GM04504 (cell line): ENCODE measurements around the gene TNFAIP2.

Experiments used
- DNase-seq: peaks from one replicate; pipeline ENCODE4 v3.0.0-alpha.2; 2012; ENCODE audit warnings: low read depth

TNFAIP2 gene

DNA sequence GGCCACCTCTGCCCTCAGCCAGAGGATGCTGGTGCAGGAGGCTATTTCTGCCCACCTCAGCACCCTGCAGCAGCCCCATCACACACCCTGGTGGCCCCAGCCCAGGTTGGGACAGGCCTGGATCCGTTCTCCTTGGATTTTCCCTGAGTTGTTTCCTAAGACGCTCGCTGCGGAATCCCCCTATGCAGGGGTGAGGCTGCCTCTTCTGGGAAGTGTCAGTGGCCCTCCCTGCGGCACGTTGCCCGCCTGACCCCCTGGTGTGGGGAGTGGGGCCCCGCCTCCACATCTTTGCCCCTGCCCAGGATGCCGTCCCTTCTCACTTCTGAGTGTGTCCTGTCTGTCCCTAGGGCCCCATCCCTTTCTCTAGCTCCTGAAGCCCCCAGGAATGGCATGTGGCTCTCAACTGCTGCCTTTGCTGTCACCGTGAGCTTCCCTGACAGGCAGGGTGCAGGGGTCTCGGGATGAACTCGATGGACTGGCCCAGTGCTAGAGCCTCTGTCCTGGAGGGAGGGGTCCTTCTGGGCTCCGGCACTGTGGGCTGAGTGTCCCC, 29.3 kb upstream of the TNFAIP2 start:
- no peak for DNase-seq

DNA sequence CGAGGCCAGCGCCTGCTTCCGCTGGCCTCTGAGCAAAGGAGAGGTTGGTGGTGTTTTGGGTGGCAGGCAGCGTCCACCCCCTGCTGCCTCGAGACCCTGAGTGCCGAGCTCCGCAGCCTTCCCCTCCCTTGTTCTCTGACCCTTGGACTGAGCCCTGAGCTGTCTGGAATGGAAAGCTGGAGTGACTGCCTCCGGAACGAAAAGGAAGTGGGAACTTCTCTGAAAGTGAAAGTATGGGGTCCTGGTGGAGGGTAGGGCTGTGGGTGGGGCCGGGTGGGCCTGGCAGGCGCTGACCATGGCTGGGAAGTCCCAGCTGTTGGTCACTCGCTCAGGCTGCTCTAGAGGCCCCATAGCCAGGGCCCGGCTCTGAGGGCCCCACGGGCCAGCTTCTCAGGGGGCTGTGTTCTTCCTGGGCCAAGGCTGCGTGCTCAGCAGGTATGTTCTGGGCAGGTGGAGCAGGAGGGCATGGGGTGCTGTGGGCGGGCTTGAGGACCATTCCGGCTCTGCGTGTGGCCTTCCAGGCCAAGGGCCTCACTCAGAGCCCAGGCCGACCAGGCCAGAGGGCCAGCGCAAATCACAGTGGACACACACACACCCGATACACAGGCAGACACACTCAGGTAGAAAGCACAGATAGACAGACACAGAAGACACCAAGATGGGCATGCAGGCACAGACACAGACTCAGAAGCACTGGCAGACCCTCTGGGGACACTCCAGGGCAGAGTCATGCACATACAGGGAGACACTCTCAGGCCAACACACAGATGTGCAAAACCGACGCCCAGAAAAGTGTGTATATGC, 28.7 kb upstream of the TNFAIP2 start, which contains the start of gene EXOC3L4:
Gene EXOC3L4 (plus strand): TSS at position 320 of the 804 bp plus-strand sequence. CDS start 5,495 bp downstream, outside the sequence.
- DNase-seq, result no peak

DNA sequence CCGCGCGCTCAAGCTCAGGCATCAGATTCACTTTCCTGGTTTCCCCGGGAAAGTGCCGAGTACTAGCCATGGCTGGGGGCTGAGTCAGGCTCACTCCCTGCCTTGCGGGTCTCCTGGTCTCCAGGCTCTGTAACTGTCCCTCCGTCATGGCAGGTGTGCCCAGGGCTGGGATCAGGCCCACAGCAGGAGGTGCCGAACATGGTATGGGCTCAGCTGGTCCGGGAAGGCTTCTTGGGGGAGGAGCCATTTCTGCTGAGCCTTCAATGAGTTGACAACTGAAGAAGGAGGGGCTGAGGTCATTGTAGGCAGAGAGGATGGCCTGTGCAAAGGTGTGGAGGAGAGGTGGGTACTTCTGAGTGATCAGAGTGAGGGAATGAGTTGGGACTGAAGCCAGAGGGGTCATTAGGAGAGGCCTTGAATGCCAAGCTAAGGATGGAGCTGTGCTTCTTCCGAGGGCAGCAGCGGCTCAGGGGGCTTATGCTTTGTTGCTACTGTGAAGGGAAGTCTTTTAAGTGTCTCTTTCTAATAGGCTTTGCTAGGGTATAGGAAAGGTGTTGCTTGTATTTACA, 28.0 kb upstream of the TNFAIP2 start:
- no peak for DNase-seq

DNA sequence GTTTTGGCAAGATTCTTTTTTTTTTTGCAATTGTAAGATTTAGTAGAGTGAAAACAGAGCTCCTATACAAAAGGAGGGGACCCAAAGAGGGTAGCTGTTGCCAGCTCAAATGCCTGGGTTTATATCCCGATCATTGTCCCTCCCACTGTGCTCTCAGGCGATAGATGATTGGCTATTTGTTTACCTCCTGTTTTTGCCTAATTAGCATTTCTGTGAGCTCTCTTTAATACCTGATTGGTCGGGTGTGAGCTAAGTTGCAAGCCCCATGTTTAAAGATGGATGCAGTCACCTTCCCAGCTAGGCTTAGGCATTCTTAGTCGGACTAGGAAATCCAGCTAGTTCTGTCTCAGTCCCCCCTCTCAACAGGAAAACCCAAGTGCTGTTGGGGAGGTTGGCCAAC, 26.9 kb upstream of the TNFAIP2 start:
- DNase-seq, result no peak

DNA sequence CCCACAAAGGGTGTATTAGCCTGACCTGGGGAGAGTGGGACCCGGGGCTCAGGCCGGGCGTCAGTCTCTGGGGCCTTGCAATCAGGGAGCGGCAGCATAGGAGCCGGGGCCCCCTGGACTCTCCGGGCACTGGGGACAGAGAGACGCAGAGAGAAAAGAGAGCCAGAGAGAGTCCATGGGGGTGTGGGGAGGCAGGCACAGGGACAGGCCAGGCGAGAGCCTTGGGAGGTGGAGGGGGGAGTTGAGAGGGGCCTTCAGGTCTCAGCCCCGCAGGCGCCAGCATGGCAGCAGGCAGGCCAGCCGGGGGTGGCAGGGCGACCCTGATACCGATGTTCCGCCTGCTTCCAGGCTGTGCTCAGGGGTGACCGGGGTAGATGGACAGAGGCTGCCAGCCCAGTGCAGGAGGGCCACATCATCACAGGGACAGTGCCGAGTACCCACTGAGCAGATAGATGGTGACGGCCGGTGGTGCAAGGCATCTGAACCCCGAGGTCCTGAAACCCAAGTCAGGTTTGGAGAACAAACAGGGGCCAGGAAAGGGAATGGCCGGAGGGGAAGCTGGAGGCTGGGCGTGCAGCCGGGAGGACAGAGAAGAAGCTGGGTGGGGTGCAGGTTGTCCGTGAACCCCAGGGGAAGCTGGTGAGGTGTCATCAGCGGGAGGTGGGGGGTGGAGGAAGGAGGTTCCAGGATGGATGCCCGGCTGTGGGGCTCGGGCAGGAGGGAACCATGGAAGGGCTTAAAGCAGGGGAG, 25.8 kb upstream of the TNFAIP2 start:
- no peak for DNase-seq

DNA sequence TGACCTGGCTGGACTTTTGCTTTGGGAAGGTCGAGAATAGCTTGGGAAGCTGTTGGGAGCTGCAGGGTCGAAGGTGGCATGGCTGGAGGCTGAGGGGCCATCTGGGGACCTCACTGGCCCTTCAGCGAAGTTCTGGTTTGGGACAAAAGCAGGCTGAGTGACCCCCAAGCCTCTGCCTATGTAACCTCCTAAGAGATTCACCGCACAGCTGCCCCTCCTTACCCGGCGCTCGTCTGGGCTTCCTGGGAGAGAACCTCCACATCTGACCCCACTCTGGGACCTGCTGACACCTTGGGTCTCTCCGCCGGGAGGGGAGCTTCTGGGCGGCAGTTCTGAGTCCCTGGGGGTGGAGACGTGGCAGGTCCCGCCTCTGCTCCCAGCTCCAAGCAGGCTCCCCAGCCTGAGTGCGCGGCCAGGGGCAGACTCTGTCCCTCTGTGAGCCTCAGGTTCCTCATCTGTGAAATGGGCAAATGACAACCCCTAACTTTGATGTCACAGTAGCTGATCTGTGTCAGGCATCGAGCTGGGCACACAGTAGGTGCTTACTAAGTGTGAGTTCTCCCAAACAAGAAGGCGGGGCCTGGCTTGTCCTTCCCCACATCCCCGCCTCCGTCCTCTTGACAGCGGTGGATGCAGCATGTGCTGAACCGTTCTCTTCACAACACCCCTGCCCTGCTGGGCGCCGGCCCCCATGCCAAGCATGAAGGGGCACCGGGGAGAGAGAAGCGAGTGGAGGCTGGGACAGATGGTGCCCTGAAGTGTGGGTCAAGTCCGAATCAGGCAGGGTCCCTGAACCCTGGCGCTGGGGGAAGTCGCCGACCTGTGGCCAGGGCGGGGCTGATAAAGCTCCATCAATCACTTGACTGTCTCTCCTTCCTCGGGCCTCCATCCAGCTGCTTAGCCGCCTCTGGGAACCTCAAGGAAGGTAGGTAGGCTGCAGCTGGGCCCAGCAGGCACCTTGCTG, 25.0 kb upstream of the TNFAIP2 start:
- DNase-seq, result no peak

DNA sequence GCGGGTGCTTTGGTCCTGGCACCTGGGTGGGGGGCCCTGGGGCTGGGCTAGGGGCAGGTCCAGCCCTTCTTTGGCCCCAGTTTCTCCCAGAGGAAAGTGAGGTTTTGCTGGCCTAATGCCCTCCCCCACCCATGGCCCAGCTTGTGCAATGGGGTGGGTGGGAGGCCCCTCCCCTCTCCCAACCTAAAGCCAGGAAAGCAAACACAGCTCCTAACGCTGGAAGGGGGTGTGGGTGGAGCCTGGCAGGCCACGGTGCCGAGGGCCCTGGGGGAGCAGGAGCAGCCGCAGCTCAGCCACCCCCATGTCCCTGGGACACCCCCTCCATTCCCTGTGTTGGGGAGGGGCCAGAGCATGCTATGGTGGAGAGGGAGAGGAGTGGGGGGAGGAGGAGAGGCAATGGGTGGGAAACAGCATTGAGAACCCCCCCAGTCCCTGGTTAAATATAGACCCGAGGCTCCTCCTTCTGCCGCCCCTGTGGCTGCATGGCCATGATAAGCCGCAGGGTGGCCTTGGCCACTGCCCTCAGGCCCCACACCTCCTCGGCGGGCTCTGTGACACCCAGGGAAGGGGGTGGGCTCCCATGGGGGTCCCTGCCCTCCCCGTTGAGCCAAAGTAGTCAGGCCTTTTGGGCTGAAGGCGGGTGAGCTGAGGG, 24.1 kb upstream of the TNFAIP2 start:
- no peak for DNase-seq

DNA sequence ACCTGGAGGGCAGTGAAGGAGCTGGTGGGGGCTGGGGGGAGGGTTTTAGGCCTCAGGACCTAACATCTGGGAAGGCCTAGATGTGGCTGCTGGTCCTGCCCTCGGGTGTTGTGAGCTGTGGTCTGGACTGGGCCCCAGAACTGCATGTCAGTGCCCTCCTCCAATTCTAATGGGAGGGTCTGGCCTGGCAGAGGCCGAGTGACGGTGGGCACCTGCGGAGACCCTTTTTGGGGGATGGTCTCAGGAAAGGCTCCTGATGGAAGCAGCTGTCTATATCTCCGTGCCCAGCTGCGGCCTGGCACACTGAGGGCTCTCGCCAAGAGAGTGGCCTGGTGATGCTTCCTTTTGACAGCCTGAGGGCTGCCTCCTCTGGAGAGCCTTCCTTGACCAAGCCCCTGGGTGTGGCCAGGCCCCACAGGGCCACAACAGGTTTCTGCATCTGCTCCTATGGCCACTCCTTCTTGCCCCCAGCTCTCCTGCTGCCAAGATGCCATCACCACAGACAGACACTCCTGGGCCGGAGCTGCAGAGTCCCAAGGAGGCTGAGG, 23.5 kb upstream of the TNFAIP2 start:
- no peak for DNase-seq

DNA sequence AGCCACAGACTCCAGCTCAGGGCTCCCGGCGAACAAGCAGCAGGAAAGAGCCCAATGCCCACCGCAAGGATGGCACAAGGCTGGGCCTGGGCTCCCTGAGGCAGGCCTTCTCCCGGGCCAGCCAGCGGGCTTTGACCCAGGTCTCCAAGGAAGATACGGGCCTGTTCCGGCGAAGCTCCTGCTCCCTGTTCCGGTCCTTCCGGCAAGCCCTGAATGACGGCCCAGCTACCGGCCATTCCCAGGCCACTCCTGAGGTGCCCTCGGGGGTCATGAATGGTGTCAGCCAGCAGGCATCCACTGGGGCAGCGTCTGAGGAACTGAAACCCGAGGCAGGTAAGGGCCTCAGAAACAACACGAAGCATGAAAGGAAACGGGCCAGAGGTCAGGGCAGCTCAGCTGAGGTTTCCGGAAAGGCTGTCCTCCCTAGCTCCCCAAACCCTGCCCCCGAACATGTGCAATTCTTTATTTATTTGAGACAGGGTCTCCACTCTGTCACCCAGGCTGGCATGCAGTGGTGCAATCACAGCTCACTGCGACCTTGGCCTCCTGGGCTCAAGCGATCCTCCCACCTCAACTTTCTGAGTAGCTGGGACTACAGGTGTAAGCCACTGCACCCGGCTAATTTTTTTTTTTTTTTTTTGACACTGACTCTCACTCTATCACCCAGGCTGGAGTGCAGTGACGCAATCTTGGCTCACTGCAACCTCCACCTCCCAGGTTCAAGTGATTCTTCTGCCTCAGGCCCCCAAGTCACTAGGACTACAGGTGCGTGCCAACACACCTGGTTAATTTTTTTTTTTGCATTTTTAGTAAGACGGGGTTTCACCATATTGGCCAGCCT, 22.8 kb upstream of the TNFAIP2 start:
- no peak for DNase-seq

DNA sequence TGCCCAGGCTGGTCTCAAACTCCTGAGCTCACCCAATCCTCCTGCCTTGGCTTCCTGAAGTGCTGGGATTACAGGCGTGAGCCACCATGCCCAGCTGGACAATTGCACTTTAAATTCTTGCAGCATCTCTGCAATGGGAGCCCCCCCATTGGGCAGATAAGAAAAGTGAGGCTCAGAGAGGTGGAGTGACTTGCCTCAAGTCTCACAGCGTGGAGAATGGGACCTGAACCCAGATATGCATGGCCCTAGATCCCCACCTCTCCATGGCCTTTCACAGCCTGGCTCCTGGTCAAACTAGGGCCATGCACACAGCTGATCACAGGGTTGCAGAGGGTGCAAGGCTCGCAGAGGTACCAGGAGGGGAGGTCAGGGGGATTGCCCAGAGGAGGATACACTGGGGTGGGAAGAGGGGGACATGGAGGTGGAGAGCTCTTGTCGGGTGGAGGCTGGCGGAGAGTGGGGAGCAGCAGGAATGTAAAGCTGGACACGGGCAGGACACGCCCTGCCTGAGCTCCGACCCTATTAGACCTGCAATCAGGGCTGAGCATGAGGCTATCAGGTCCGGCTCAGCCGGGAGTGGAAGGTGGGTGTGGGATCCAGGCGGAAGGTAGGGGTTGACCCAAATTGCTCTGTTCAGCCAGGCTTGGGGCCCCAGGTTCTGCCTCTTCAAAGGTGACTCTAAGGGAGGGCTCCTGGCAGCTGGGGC, 21.9 kb upstream of the TNFAIP2 start:
- DNase-seq, result no peak

DNA sequence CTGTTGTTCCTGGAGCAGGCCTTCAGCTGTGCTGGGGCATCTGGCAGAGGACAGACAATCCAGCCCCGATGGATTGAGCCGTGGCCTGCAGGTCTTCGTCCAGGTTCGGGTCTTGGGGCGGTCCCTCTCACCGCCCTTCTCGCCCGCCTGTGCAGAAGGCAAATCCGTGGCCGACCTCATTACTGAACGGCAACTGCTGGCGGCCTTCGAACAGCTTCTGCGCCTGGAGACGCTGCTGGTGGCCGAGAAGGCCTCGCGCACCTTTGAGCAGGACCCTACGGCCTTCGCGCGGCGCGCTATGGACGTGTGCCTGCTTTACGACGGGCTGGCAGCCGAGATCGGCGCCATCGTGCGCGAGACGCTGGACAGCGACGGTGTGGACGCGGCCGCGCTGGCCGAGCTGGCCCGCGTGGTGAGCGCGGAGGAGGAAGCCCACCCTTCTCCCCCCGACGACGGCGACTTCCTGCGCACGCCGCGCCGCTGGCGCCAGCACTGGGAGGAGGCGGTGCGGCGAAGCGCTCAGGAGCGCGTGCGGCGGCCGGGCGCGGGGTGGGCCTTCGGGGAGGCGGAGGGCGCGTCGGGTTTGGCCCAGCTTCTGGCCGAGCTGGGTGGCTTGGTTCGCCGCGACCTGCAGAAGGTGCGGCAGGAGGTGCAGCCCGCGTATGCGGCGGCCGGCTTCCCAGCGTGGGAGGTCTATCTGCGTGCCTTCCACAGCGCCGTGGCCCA, 21.1 kb upstream of the TNFAIP2 start:
- DNase-seq, result no peak

DNA sequence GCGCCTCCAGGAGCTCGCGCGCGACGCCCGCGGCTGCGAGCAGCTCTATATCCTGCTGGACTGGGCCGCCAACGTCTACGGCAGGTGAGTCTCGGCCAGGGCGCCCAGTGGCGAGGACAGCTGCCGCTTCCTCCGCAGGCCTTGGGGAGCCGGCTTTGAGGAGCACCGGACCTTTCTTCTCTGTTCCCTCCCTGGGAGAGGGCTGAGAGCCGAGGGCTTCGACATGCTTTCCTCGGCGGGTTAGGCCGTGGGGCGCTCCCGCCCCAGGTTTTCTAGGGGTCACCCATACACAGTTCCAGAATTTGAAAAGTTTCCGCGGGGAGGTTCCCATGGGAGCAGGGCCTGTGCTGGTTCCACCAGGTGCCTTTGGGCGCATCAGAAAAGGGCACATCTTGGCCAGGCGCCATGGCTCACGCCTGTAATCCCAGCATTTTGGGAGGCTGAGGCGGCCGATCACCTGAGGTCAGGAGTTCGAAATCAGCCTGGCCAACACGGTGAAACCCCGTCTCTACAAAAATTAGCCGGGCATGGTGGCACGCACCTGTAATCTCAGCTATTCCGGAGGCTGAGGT, 20.5 kb upstream of the TNFAIP2 start:
- no peak for DNase-seq

DNA sequence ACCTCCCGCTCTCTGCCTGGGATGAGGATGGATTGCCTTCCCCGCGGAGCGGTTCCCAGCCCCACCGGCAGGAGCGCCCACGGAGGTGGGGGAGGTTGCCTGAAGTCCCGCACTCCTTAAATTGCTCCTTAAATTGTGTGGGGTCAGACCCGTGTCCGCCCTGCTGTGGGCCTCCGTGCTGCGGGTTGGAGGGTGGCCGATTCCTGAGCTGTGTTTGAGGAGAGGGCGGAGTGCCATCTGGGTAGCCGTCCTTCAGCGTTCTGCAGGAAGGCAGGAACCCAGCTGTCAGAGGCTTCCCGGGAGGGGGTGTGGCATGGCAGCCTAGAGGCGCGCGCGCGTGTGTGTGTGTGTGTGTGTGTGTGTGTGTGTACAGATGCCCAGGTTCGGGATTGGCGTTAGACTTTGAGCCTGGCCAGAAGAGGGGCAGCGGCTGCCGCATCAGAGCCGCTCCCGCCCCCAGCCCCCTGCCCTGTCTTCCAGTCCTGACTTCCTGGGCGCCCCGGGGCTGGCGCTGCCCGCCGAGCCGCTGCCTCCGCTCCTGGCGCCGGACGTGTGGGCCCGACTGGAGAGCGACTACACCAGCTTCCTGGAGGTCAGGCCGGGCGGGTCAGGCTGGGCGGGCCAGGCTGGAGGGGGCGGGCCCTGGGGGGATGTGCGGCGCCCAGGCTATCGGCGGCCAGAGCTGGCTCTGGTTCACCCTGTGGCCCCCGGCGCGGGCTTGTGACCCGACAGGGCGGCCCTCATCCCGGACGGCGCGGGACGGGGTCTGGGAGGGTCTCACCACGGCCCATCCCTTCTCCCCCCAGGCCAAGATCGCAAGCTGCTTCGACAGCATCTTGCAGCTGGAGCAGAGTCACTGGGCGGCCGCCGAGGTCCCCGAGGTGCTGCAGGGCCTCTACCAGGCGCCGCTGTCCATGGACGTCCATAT, 19.5 kb upstream of the TNFAIP2 start:
- DNase-seq, result no peak

DNA sequence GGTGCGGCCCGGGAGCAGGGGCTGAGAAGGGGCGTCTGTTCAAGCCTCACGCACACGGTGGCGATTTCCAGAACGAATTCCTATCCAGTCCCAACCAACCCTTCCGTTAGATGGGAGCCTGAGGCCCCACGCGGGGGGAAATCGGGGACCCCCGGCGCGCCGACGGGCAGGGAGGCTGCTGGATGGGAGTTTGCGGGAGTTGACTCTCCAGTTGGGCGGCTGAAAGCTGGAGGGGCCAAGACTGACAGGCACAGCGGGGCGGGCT, 18.9 kb upstream of the TNFAIP2 start:
- DNase-seq, result no peak

DNA sequence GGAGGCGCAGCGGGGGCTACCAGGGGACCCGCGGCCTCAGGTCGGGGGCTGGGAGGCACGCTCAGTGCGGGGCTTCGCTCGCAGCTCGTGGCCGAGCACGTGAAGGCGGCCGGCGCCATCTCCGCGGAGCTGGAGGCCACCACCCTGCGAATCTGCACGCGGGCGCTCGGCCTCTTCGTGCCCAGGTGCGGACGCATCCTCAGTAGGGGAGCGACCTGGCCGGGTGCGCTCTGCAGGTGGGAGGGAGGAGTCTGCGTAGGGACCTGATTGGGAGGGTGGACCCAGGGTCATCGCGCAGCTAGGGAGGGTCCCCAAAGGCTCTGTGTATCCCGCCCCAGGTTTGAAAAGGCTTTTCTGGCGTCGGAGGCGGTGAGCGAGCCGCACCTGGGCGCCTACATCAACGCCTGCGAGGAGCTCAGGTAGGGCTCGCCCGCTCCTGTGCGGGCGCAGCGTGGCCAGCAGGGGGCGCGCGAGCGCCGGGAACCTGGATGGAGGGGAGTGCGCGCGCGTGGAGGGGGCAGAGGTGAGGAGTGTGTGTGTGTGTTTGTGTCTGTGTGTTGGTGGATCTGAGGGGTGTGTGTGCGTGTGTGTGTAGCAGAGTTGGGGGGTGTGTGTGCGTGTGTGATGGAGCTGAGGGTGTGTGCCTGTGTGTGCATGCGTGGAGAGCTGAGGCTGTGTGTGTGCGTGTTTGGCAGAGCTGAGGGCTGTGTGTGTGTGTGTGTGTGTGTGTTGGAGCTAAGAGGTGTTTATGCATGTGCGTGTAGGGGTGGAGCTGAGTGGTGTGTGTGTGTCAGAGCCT, 18.4 kb upstream of the TNFAIP2 start:
- DNase-seq, result no peak

DNA sequence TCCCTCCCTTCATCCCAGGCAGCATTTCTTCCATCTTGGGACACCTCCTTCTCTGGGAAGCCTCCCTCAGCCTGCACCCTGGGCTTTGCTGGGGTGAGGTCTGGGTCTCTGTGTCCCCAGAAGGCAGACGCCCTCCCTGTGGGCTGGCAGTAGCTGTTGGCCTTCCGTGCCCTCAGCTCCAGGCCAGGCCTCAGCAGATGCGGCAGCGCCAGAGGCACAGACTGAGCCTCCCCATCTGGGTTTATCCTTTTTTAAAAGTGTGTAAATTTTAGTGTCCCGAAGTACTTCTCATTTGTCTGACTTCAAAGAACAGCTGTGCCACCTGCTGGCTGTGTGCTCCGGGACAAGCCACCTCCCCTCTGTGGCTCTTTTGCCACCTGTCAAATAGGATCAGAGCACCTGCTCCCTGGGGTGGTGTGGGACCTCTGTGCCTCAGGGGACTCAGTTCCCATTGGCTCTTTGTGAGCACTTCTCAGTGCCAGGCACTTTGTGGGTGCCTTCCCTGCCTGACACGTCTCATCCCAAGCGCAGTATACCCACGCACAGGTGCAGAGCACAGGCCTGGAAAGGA, 17.6 kb upstream of the TNFAIP2 start:
- no peak for DNase-seq
